ENCODE results near the gene HOTAIR.

- TF ChIP-seq CTCF (conservative IDR thresholded peaks at IDR 0.05 in 1 of 2, IDR thresholded peaks at IDR 0.05 in 1 of 2; ENCODE audit: low read depth in 1 of 2, low read length in 2 of 2): no peak
- no peak for TF ChIP-seq EZH2 (IDR thresholded peaks at IDR 0.05; ENCODE audit: low read length, missing control alignments)
Measured at GRCh38 chr12:53944209-53944608, 30.5 kb downstream of the HOTAIR start.
